Activated CD4-positive, alpha-beta T cell treated with anti-CD3 and anti-CD28 coated beads, Interleukin-2, amount 10 ng/mL, durations not matched to agents 7 days and 5 days (primary cell): ENCODE measurements around the gene KDM5B. TPM values are rescaled to one million over a fixed set of nuclear protein-coding genes. Genes with fewer than 3 reads are reported as not detected.
"Not testable (repeated sequence)": the region's sequence is repeated elsewhere in the genome, so short reads cannot be mapped to it uniquely, and the experiment has no call there.

Experiments
- CTCF ChIA-PET: fragments of 350-600 bp; sonication (Branson Sonifier 250); formaldehyde crosslinking; loops from one replicate; lab custom pipeline; 2021; ENCODE audit warnings: antibody characterized with exemption; lab: Charles Lee
- POLR2A ChIA-PET: fragments of 350-600 bp; sonication (Branson Sonifier 250); formaldehyde crosslinking; loops from one replicate; lab custom pipeline; 2021; ENCODE audit warnings: antibody characterized with exemption; lab: Charles Lee
- DNase-seq: peaks from one replicate; pipeline ENCODE4 v3.0.0-alpha.2; 2020
- H3K27ac Mint-ChIP-seq: one replicate; pipeline ENCODE4 v1.8.0; 2021; ENCODE audit warnings: mild to moderate bottlenecking, moderate library complexity, mixed read lengths
- H3K27me3 Mint-ChIP-seq: one replicate; pipeline ENCODE4 v1.8.0; 2021; ENCODE audit warnings: mixed read lengths
- H3K36me3 Mint-ChIP-seq: one replicate; pipeline ENCODE4 v1.8.0; 2021; ENCODE audit warnings: low read depth, mixed read lengths
- H3K4me1 Mint-ChIP-seq: one replicate; pipeline ENCODE4 v1.8.0; 2021; ENCODE audit warnings: mixed read lengths
- H3K4me3 Mint-ChIP-seq: one replicate; pipeline ENCODE4 v1.8.0; 2021; ENCODE audit warnings: mild to moderate bottlenecking, moderate library complexity, mixed read lengths
- H3K9me3 Mint-ChIP-seq: one replicate; pipeline ENCODE4 v1.8.0; 2021; ENCODE audit warnings: mixed read lengths
- total RNA-seq, 2 experiments: library from RNA; stranded (reverse); gene quantifications; one replicate each; pipeline ENCODE4 v1.2.3, GENCODE V29; 2021

Gene KDM5B
- total RNA-seq, 2 experiments from 2014 or later = 32.0 to 39.8 TPM

GRCh38 chr1:202836623-202837403 is 28.6 kb upstream of the KDM5B start:
- CTCF ChIA-PET = interaction anchor here (0.5 to 2.3 kb wide), 7 partner anchors 9 to 147 kb away, joined by 3 to 6 read pairs (median 3); no protein-coding TSS in a partner anchor
- no peak for DNase-seq
- no peaks in the 10 kb centered on the region for H3K36me3 Mint-ChIP-seq
- no peak overlapping the region for H3K27ac Mint-ChIP-seq
- no peaks in the 10 kb centered on the region for H3K9me3 Mint-ChIP-seq
- H3K4me3 Mint-ChIP-seq = no peak overlapping the region
- H3K27me3 Mint-ChIP-seq = peaks cover 2% of the 10 kb centered on the region
- POLR2A ChIA-PET = no interaction called here
- H3K4me1 Mint-ChIP-seq = peaks cover 51% of the 10 kb centered on the region

- Mint-ChIP-seq H3K4me3 (peak overlapping the region; percentile 18), H3K27ac (peak overlapping the region; percentile 2), H3K36me3 (no peaks in the 10 kb centered on the region), H3K9me3 (no peaks in the 10 kb centered on the region), H3K27me3 (peaks cover 2% of the 10 kb centered on the region), H3K4me1 (peaks cover 51% of the 10 kb centered on the region)
- POLR2A ChIA-PET = no interaction called here
- peak; percentile 46 for DNase-seq
- CTCF ChIA-PET = interaction anchor here (0.5 to 2.3 kb wide), 9 partner anchors 10 to 86 kb away, joined by 3 to 7 read pairs (median 3); no protein-coding TSS in a partner anchor
These were observed 27.4 kb upstream of the KDM5B start for GRCh38 chr1:202835548-202836072.

GRCh38 chr1:202834771-202835547 is 26.7 kb upstream of the KDM5B start:
- H3K4me1 Mint-ChIP-seq = peaks cover 51% of the 10 kb centered on the region
- POLR2A ChIA-PET = no interaction called here
- DNase-seq = no peak

GRCh38 chr1:202831906-202832305 is 23.7 kb upstream of the KDM5B start:
- ChIA-PET CTCF (interaction anchor here (0.5 to 1.4 kb wide), 2 partner anchors 12 to 28 kb away, joined by 3 to 4 read pairs; no protein-coding TSS in a partner anchor), POLR2A (no interaction called here)
- Mint-ChIP-seq H3K36me3 (no peaks in the 10 kb centered on the region), H3K4me3 (no peak overlapping the region), H3K4me1 (peaks cover 38% of the 10 kb centered on the region), H3K27me3 (peaks cover 4% of the 10 kb centered on the region), H3K27ac (no peak overlapping the region), H3K9me3 (no peaks in the 10 kb centered on the region)
- no peak for DNase-seq

More at GRCh38 chr1:202834771-202835547, 26.7 kb upstream of the KDM5B start:
- Mint-ChIP-seq H3K4me3 (peak overlapping the region; percentile 18), H3K9me3 (no peaks in the 10 kb centered on the region), H3K36me3 (no peaks in the 10 kb centered on the region), H3K27me3 (peaks cover 2% of the 10 kb centered on the region), H3K27ac (peak overlapping the region; percentile 21)
- CTCF ChIA-PET = interaction anchor here (0.6 to 2.3 kb wide), 6 partner anchors 11 to 37 kb away, joined by 3 to 7 read pairs (median 5); no protein-coding TSS in a partner anchor

- H3K4me3 Mint-ChIP-seq, H3K36me3 Mint-ChIP-seq, H3K9me3 Mint-ChIP-seq, POLR2A ChIA-PET, H3K27ac Mint-ChIP-seq, DNase-seq, CTCF ChIA-PET: not testable (repeated sequence)
- peaks cover 11% of the 10 kb centered on the region for H3K4me1 Mint-ChIP-seq
- H3K27me3 Mint-ChIP-seq = peaks cover 14% of the 10 kb centered on the region
These were observed 21.0 kb upstream of the KDM5B start for GRCh38 chr1:202829223-202829622.

GRCh38 chr1:202825748-202826147 is 17.5 kb upstream of the KDM5B start:
- H3K27me3 Mint-ChIP-seq = peaks cover 19% of the 10 kb centered on the region
- no peak overlapping the region for H3K4me3 Mint-ChIP-seq
- H3K36me3 Mint-ChIP-seq = no peaks in the 10 kb centered on the region
- no peak overlapping the region for H3K27ac Mint-ChIP-seq
- ChIA-PET POLR2A (no interaction called here), CTCF (no interaction called here)
- no peak for DNase-seq
- H3K9me3 Mint-ChIP-seq = no peaks in the 10 kb centered on the region
- no peaks in the 10 kb centered on the region for H3K4me1 Mint-ChIP-seq

GRCh38 chr1:202821467-202821866 is 13.2 kb upstream of the KDM5B start:
- H3K9me3 Mint-ChIP-seq = no peaks in the 10 kb centered on the region
- no peaks in the 10 kb centered on the region for H3K4me1 Mint-ChIP-seq

GRCh38 chr1:202818819-202819218 is 10.6 kb upstream of the KDM5B start:
- CTCF ChIA-PET = no interaction called here

More at GRCh38 chr1:202821467-202821866, 13.2 kb upstream of the KDM5B start:
- Mint-ChIP-seq H3K4me3 (no peak overlapping the region), H3K27me3 (peaks cover 31% of the 10 kb centered on the region), H3K36me3 (no peaks in the 10 kb centered on the region), H3K27ac (no peak overlapping the region)
- no peak for DNase-seq
- ChIA-PET POLR2A (no interaction called here), CTCF (no interaction called here)

GRCh38 chr1:202815120-202815519 is 6.9 kb upstream of the KDM5B start:
- CTCF ChIA-PET = interaction anchor here (1.3 to 2.4 kb wide), 2 partner anchors 9 to 20 kb away, joined by 3 to 7 read pairs; no protein-coding TSS in a partner anchor
- POLR2A ChIA-PET = no interaction called here
- H3K4me1 Mint-ChIP-seq = peaks cover 14% of the 10 kb centered on the region
- peaks cover 48% of the 10 kb centered on the region for H3K27me3 Mint-ChIP-seq
- H3K36me3 Mint-ChIP-seq = peaks cover 3% of the 10 kb centered on the region
- no peaks in the 10 kb centered on the region for H3K9me3 Mint-ChIP-seq
- no peak overlapping the region for H3K4me3 Mint-ChIP-seq
- DNase-seq = no peak
- no peak overlapping the region for H3K27ac Mint-ChIP-seq

More at GRCh38 chr1:202818819-202819218, 10.6 kb upstream of the KDM5B start:
- Mint-ChIP-seq H3K4me1 (no peaks in the 10 kb centered on the region), H3K9me3 (no peaks in the 10 kb centered on the region), H3K27me3 (peaks cover 34% of the 10 kb centered on the region), H3K4me3 (no peak overlapping the region), H3K36me3 (no peaks in the 10 kb centered on the region), H3K27ac (no peak overlapping the region)
- no peak for DNase-seq
- POLR2A ChIA-PET = no interaction called here

GRCh38 chr1:202812176-202813026 is 4.2 kb upstream of the KDM5B start:
- Mint-ChIP-seq H3K27me3 (peaks cover 42% of the 10 kb centered on the region), H3K4me3 (peak overlapping the region; percentile 91), H3K4me1 (peaks cover 30% of the 10 kb centered on the region), H3K27ac (no peak overlapping the region), H3K9me3 (no peaks in the 10 kb centered on the region), H3K36me3 (peaks cover 3% of the 10 kb centered on the region)
- CTCF ChIA-PET = interaction anchor here (1.5 to 1.8 kb wide), 3 partner anchors 11 to 23 kb away, joined by 3 to 5 read pairs (median 5); no protein-coding TSS in a partner anchor
- no peak for DNase-seq
- POLR2A ChIA-PET = no interaction called here

GRCh38 chr1:202811296-202812175 is 3.3 kb upstream of the KDM5B start:
- peaks cover 3% of the 10 kb centered on the region for H3K36me3 Mint-ChIP-seq

More at GRCh38 chr1:202811296-202812175, 3.3 kb upstream of the KDM5B start:
- H3K27ac Mint-ChIP-seq = peak overlapping the region; percentile 89
- H3K4me1 Mint-ChIP-seq = peaks cover 31% of the 10 kb centered on the region
- POLR2A ChIA-PET = no interaction called here
- H3K9me3 Mint-ChIP-seq = no peaks in the 10 kb centered on the region
- CTCF ChIA-PET = interaction anchor here (1.6 to 1.8 kb wide), 2 partner anchors 16 to 24 kb away, joined by 5 read pairs; no protein-coding TSS in a partner anchor
- H3K27me3 Mint-ChIP-seq = peaks cover 39% of the 10 kb centered on the region
- peak; percentile 37 for DNase-seq
- peak overlapping the region; percentile 91 for H3K4me3 Mint-ChIP-seq
